Renal cortical epithelial cell (primary cell): ENCODE results near the gene ISOC2. TPM values are rescaled to one million over a fixed set of nuclear protein-coding genes. Genes with fewer than 3 reads are reported as not detected.
A peak's percentile ranks its signal among the peaks of the same experiment; 100 is the strongest.
"Not testable (repeated sequence)": the region's sequence is repeated elsewhere in the genome, so short reads cannot be mapped to it uniquely, and the experiment has no call there.

Experiments
- DNase-seq: peaks from one replicate; pipeline ENCODE4 v3.0.0-alpha.2; 2011; ENCODE audit warnings: low read depth
- total RNA-seq: library from RNA; depleted of rRNA; stranded (reverse); fragments of >200 nt; gene quantifications from 2 replicates; pipeline ENCODE4 v1.2.3, GENCODE V29; 2014

ISOC2 gene
- total RNA-seq, 1 donor from 2014 or later, result 64.3 TPM

DNA sequence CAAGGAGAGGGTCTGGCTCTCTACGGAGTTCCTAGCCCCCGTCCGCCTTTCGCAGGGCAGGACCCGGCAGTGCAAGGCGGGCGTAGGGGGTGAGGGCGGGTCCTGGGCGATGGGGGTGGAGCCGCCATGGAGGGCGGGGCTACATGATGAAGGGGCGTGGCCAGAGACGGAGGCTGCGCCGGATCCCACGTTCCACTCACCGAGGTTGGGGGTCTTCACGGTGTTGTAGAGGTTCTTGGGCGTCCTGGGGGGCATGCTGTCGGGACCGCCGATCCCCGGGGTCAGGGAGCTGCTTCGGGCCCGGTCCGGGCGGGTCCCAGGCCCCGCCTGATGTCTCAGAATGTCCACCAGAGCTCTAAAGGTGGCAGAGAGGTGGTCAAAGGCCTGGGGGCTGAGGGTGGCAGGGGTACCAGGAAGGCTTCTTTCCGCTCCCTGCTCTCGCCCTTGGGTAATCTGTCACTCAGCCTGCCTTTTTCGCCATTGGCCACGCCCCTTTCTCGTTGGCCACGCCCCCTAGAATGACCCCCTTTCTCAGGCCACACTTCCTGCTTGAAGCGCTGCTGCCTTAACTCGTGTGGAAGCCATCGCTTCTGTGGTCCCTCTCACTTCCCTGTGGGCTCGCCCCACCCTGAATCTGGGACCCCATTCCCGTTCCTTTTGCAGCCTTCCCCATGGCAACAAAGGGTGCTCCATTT lies 20.9 kb downstream of the ISOC2 start:
- DNase-seq, result no peak

GRCh38 chr19:55439052-55439451 lies 22.4 kb downstream of the ISOC2 start:
- DNase-seq, result no peak

- DNase-seq, result peak; percentile 46
Measured at GRCh38 chr19:55437410-55437809, 24.0 kb downstream of the ISOC2 start.

GRCh38 chr19:55436847-55437246 lies 24.6 kb downstream of the ISOC2 start:
- DNase-seq, result no peak

GRCh38 chr19:55435020-55435419 lies 26.4 kb downstream of the ISOC2 start:
- DNase-seq, result no peak

GRCh38 chr19:55434356-55434919 lies 27.0 kb downstream of the ISOC2 start:
- no peak for DNase-seq

DNA sequence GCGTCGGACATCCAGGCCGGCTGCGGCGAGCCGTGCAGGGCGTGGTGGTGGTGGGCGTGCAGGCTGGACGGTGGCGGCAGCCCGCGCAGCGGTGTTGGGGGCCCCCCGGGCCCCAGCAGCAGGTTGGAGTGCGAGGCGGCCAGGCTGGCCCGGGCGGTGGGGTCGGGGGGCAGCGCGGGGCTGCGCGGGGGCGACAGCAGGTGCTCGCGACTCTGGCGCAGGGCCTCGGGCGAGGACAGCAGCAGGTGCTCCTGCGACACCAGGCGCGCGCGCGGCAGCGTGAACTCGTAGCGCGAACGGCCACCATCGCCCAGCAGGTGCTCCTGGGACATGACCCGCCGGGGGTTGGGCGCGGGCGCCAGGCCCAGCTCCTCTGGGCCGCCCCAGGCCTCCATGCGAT lies 28.1 kb downstream of the ISOC2 start:
- DNase-seq, result no peak

DNA sequence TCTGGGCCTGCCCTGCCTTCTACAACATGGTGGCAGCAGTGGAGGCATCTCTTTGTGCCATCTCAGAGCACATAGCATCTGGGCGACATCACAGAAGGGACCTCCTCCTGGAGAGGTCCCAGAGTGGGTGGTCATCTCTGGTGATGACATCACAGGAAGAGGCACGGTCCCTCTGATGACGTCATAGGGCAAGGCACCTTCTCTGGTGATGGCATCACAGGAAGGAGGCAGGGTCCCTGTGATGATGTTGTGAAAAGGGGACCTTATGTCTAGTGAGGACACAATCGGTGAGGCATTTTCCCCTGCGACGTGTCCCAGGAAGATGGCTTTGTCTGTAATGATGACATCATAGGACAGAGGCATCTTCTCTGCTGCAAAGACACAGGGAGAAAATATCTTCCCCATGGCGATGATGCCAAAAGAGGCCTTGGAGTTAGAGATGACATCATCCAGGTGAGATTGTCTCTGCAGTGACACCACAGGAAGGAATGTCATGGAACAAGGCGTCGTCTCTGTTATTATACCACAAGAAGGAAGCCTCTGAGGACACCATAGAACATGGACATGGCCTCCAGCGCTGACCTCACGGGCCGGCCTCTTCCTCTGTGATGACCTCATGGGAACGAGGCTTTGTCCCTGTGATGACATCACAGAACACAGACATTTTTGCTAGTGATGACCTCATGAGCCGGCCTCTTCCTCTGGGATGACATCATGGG lies 29.0 kb downstream of the ISOC2 start:
- DNase-seq, result no peak

DNA sequence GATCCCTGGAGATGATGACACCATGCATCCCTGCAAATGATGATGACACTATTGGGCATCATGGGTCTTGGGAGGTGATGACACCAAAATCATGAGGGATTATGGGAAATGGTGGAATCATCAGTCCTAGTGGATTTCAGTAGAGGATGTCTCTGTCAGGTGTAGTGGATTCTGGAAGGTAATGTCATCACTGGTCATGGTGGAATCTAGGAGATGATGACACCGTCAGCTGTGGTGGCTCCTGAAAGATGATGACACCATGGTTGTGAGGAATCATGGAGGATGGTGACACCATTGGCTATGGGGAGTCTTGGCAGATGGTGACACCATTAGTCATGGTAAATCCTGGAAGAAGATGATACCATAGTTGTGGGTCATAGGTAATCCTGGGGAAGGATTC lies 30.3 kb downstream of the ISOC2 start:
- no peak for DNase-seq

DNA sequence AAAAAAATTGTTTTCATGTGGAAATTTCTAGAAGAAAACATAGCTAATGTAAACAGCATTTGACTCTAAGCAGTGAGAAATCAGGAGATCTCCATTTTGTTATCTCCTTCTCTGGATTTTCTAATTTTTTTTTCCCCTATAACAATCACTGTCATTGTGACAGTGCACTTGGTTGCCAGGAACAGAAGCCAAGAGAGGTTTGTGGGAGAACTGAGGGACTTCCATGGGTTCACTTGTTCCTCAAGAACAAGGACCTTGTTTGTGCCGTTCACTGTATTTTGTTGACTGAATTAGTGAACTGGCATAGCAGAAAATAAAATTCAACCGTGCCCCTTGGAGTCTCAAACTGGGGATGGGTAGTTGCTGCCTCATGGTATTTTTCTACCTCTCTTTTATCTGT lies 35.4 kb downstream of the ISOC2 start:
- no peak for DNase-seq

DNA sequence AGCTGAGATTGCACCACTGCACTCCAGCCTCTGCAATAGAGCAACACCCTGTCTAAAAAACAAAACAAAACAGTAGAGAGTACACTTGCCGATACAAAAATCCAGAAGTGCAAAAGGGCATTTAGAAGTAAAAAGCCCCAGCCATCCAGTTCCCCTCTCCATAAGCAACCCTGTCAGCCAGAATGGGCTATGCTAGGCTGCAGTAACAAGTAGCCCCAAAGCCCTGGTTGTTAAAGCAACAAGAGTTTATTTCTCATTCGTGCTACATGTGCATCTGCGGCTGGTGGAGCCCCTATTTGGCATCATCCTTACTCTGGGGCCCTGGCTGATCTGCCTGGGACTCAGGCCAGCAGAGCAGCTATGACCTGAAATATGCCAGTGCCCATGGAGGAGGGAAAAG lies 36.9 kb downstream of the ISOC2 start:
- no peak for DNase-seq

- DNase-seq, result no peak
Measured at GRCh38 chr19:55423225-55424005, 38.0 kb downstream of the ISOC2 start.

- not testable (repeated sequence) for DNase-seq
Measured at GRCh38 chr19:55421281-55421680, 40.2 kb downstream of the ISOC2 start.

DNA sequence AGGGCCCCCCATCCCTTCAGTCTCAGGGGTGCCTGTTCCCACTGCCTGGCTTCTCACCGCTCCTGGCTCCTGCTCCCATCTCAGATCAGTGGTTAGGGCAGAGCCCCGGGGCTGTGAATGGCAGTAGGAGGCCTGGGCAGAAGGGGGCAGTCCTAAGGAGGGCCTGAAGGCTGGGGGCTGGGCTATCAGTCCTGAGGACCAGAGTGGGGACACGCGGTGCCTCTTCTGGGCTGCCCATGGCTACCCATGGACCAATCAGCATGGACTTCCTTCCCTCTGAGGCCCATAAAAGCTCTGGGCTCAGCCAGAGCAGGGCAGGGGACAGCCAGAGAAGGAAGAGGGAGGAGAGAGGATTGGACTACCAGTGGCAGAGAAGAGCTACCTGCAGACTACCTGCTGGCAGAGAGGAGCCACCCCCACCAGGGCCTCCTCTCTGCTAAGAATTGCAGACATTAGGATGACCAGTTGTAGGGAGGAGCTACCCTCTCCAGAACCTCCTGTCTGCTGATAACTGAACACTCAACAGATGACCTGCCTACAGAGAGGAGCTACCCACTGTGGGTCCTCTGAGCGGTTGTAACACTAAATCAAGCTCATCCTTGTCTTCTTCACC lies 41.7 kb downstream of the ISOC2 start:
- DNase-seq, result no peak

DNA sequence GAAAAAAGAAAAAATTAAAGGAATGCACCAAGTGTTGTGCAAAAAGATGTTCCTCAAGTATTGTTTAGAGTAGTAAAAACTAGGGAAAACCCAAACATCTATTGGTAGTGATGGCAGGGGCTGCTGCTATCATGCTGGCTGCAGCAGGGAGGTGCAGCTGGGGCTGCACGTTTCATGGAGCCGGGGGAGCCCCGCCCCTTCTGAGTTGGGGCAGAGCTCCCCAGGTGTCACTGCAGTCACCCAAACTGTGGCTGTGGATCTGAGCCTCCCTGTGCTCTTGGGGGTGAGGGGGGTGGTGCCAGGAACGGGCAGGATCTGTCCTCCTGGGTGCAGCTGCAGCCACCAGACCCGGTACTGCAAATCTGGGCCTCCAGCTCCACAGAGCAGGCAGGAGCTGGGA lies 42.3 kb downstream of the ISOC2 start:
- no peak for DNase-seq

GRCh38 chr19:55418185-55418584 lies 43.3 kb downstream of the ISOC2 start:
- DNase-seq, result peak; percentile 74

DNA sequence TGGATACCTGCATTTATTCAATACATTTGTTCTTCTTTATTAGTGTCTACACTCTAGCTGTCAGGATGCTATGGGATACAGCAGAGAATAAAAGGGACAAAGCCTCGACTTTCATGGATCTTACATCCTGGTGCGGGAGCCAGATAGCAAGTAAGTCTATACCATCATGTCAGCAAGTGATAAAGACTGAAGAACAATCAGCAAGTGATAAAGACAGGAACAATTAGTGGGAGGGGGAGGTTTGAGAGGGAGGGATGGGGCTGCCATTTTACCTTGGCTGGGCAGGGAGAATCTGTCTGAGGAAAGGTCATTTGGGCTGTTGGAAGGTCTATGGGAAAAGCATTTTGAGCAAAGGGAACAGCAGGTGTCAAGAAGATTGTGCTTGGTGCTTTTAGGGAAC lies 51.3 kb downstream of the ISOC2 start:
- no peak for DNase-seq

DNA sequence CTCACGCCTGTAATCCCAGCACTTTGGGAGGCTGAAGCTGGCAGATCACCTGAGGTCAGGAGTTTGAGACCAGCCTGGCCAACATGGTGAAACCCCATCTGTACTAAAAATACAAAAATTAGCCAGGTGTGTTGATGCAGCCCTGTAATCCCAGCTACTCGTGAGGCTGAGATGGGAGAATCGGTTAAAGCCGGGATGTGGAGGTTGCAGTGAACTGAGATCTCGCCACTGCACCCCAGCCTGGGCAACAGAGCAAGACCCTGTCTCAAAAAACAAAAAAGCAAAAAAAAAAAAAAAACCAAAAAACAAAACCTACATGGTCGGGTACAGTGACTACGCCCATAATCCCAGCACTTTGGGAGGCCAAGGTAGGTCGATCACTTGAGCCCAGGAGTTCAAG lies 52.3 kb downstream of the ISOC2 start:
- DNase-seq, result not testable (repeated sequence)

- no peak for DNase-seq
Measured at GRCh38 chr19:55408533-55408872, 52.9 kb downstream of the ISOC2 start.

GRCh38 chr19:55407800-55408532 lies 53.5 kb downstream of the ISOC2 start:
- DNase-seq, result peak; percentile 97

GRCh38 chr19:55407550-55407799 lies 54.0 kb downstream of the ISOC2 start, which contains the start of gene UBE2S:
Gene UBE2S (minus strand): TSS chr19:55407788. CDS start chr19:55407589, 199 bp downstream.
- DNase-seq, result not testable (repeated sequence)
